Right atrium auricular region (tissue), 2 donors: Measurements from ENCODE around the gene EID2B. TPM values are rescaled to one million over a fixed set of nuclear protein-coding genes. Genes with fewer than 3 reads are reported as not detected.

Experiments used
- DNase-seq: peaks from one replicate; pipeline ENCODE4 v3.0.0-alpha.2; 2019; ENCODE audit warnings: low spot score
- H3K27ac ChIP-seq, 2 donors: fragments of 200-600 bp; sonication (generic); 1 replicate in 1 of 2; 2 replicates in 1 of 2; pipeline ENCODE4 v1.5.1; 2016 to 2019
- H3K27me3 ChIP-seq, 2 donors: fragments of 200-600 bp; sonication (generic); one replicate each; pipeline versions ENCODE4 v1.5.1 to v1.6.0; 2017 to 2019
- H3K36me3 ChIP-seq: fragments of 200-600 bp; sonication (generic); one replicate; pipeline ENCODE4 v1.5.1; 2016
- H3K4me1 ChIP-seq, 2 donors: fragments of 200-600 bp; sonication (generic); one replicate each; pipeline versions ENCODE4 v1.5.1 to v1.6.0; 2017 to 2019
- H3K4me3 ChIP-seq, 2 donors: fragments of 200-600 bp; sonication (generic); 1 replicate in 1 of 2; 2 replicates in 1 of 2; pipeline ENCODE4 v1.5.1; 2017 to 2019; ENCODE audit warnings: mild to moderate bottlenecking in 1 of 2, moderate library complexity in 1 of 2
- H3K9me3 ChIP-seq, 2 donors: fragments of 200-600 bp; sonication (generic); one replicate each; pipeline ENCODE4 v1.5.1; 2019
- CTCF ChIP-seq, 2 donors: fragments of 200-600 bp; sonication (generic); IDR thresholded peaks; one replicate each; pipeline ENCODE4 v1.5.1; 2019; ENCODE audit warnings: antibody characterized with exemption in 2 of 2
- total RNA-seq, 2 donors: library from RNA; depleted of rRNA; stranded (reverse); fragments of >200 nt; gene quantifications; one replicate each; pipeline ENCODE4 v1.1.0, GENCODE V29; 2016

Gene EID2B
- total RNA-seq, 2 donors from 2014 or later: 2.1 to 2.3 TPM

- H3K4me3 ChIP-seq: no peak overlapping the region
- no peaks in the 10 kb centered on the region for H3K36me3 ChIP-seq
- TF ChIP-seq CTCF (IDR thresholded peaks at IDR 0.05): no peak
- H3K27ac ChIP-seq: no peak overlapping the region
- no peaks in the 10 kb centered on the region for H3K9me3 ChIP-seq
- H3K4me1 ChIP-seq: no peaks in the 10 kb centered on the region
- DNase-seq: no peak
- H3K27me3 ChIP-seq: no peaks in the 10 kb centered on the region
Measured at GRCh38 chr19:39558624-39559117, 26.0 kb upstream of the EID2B start.

GRCh38 chr19:39557811-39558623 is 25.4 kb upstream of the EID2B start:
- H3K27ac ChIP-seq: no peak overlapping the region
- no peak for DNase-seq
- no peaks in the 10 kb centered on the region for H3K36me3 ChIP-seq
- peak overlapping the region in 1 of 2 donors; percentile 4 for H3K4me3 ChIP-seq
- no peaks in the 10 kb centered on the region for H3K9me3 ChIP-seq
- no peak for TF ChIP-seq CTCF (IDR thresholded peaks at IDR 0.05)
- no peaks in the 10 kb centered on the region for H3K27me3 ChIP-seq
- no peaks in the 10 kb centered on the region for H3K4me1 ChIP-seq

- no peak for DNase-seq
- no peaks in the 10 kb centered on the region for H3K27me3 ChIP-seq
- TF ChIP-seq CTCF (IDR thresholded peaks at IDR 0.05): no peak
- H3K27ac ChIP-seq: no peak overlapping the region
- no peak overlapping the region for H3K4me3 ChIP-seq
- no peaks in the 10 kb centered on the region for H3K36me3 ChIP-seq
- H3K9me3 ChIP-seq: no peaks in the 10 kb centered on the region
- no peaks in the 10 kb centered on the region for H3K4me1 ChIP-seq
Measured at GRCh38 chr19:39555883-39556282, 23.2 kb upstream of the EID2B start.

GRCh38 chr19:39554701-39555311 is 22.2 kb upstream of the EID2B start:
- DNase-seq: no peak
- no peaks in the 10 kb centered on the region for H3K4me1 ChIP-seq

GRCh38 chr19:39553082-39553652 is 20.5 kb upstream of the EID2B start:
- H3K9me3 ChIP-seq: no peaks in the 10 kb centered on the region
- H3K4me1 ChIP-seq: no peaks in the 10 kb centered on the region
- H3K4me3 ChIP-seq: no peak overlapping the region
- DNase-seq: no peak
- no peaks in the 10 kb centered on the region for H3K36me3 ChIP-seq
- H3K27ac ChIP-seq: no peak overlapping the region
- TF ChIP-seq CTCF (IDR thresholded peaks at IDR 0.05): no peak
- H3K27me3 ChIP-seq: no peaks in the 10 kb centered on the region

More at GRCh38 chr19:39554701-39555311, 22.2 kb upstream of the EID2B start:
- TF ChIP-seq CTCF (IDR thresholded peaks at IDR 0.05): no peak
- Histone ChIP-seq H3K36me3 (no peaks in the 10 kb centered on the region), H3K27ac (no peak overlapping the region), H3K27me3 (no peaks in the 10 kb centered on the region), H3K9me3 (no peaks in the 10 kb centered on the region), H3K4me3 (no peak overlapping the region)
